AG09309 (cell line): ENCODE results near the gene ELL.

ENCODE experiments used
- DNase-seq: peaks from one replicate; pipeline ENCODE4 v3.0.0-alpha.2; 2010; ENCODE audit warnings: low read depth
- H3K4me3 ChIP-seq: 2 replicates; pipeline ENCODE4 v1.5.1; 2011; ENCODE audit warnings: mild to moderate bottlenecking, low read depth, low read length, moderate library complexity; ENCODE audit not compliant: control insufficient read depth
- CTCF ChIP-seq: IDR thresholded peaks from 2 replicates; pipeline ENCODE4 v1.5.1; 2011; ENCODE audit warnings: mild to moderate bottlenecking, low read depth, low read length, inconsistent platforms; ENCODE audit not compliant: insufficient read depth, control insufficient read depth; ENCODE audit errors: missing control alignments

Gene ELL

GRCh38 chr19:18441804-18442788, 79.8 kb downstream of the ELL start:
- H3K4me3 ChIP-seq = no peak overlapping the region
- no peak for TF ChIP-seq CTCF
- DNase-seq = no peak

- no peak for TF ChIP-seq CTCF
- no peak overlapping the region for H3K4me3 ChIP-seq
- DNase-seq = no peak
These were observed 80.7 kb downstream of the ELL start for GRCh38 chr19:18440936-18441803.

- H3K4me3 ChIP-seq = no peak overlapping the region
- DNase-seq = no peak
- TF ChIP-seq CTCF = peak; percentile 25
These were observed 81.4 kb downstream of the ELL start for GRCh38 chr19:18440415-18440877.

GRCh38 chr19:18439910-18440237, 82.0 kb downstream of the ELL start:
- DNase-seq = no peak
- TF ChIP-seq CTCF = no peak
- no peak overlapping the region for H3K4me3 ChIP-seq

- no peak for DNase-seq
- H3K4me3 ChIP-seq = no peak overlapping the region
- TF ChIP-seq CTCF = no peak
These were observed 82.6 kb downstream of the ELL start for GRCh38 chr19:18439025-18439909.
